ENCODE results near the gene SLC23A2.
"Not testable (repeated sequence)": the region's sequence is repeated elsewhere in the genome, so short reads cannot be mapped to it uniquely, and the experiment has no call there.

The SLC23A2 gene

DNA sequence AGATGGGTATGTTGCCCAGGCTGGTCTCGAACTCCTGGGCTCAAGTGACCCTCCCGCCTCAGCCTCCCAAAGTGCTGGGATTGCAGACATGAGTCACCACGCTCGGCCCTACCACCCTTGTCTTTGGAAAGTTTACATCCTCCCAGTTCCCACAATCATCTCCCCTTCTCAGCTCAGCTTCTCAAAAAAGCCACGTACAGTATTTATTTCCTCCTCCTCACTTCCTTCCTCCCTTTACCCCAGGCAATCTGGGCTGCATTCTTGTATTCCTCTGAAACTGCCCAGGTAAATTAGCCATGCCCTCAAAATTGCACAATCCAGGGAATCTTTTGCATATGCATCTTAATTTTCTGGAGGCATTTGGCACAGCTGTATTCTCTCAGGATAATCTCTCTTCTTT is 7.4 kb upstream of the SLC23A2 start:
- DNase-seq (ENCODE audit: low spot score): no peak

DNA sequence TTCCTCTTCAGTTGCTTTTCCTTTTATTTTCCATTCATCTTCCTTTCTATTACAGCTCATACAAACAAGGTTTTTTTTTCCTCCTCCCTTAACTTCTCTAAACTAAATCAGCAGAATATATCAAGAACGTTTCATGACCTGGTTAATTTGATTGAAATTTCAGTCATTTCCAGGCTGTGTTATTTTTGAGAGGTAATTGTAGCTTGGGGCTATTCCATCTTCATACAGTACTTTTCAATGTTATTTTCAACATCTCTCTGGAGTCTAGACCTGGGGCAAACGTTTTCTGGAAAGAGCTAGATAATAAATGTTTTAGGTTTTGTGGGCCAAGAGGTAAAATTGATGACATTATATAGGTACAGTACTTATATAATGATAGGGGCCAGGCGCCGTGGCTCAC is 4.0 kb upstream of the SLC23A2 start:
- DNase-seq (ENCODE audit: low spot score): no peak

DNA sequence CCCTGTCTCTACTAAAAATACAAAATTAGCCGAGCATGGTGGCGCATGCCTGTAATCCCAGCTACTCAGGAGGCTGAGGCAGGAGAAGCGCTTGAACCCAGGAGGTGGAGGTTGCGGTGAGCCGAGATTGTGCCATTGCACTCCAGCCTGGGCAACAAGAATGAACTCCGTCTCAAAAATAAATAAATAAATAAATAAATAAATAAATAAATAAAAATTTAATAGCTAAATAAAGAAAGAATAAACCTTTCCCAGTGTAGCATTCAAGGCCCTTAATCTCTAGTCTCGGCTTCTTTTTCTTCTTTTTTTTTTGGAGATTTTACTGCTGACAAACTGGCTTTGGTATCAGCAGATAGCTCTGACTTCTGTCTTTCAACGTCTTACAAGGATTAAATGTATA is 3.5 kb upstream of the SLC23A2 start:
- DNase-seq (ENCODE audit: low spot score): not testable (repeated sequence)

DNA sequence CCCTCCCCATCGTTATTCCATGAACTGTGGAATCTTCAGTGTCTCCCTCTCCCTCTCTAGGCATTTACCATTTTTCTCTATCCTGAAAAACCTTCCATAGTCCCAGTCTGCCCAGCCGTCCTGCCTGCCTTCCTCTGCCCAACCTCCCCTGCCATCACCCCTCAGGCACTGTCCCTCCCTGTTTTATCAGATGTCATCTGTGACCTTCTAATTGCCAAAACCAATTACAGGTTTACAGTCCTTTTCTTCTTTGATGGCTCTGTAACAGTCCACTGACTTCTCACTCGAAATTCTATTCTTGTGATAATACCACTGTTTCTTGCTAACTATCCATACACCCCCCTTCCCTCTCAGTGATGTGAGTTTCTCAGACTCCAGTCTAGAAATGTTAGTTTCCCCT is 2.3 kb upstream of the SLC23A2 start:
- no peak for DNase-seq (ENCODE audit: low spot score)

DNA sequence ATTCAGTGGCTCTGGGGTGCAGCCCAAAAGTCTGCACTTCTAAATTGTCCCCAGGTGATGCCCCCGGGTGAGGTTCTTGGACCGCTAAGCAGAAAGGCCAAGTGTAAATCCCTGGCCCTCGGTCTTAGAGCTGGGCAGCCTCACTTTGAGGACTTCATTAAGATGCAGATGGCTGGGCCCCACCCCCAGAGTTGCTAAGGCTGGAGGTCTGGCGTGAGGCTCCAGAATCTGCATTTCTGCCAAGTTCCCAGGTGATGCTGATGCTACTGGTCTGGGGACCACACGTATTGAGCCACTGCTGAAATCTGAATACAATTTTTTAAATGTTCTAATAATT is 735 bp upstream of the SLC23A2 start:
- DNase-seq (ENCODE audit: low spot score): no peak

DNA sequence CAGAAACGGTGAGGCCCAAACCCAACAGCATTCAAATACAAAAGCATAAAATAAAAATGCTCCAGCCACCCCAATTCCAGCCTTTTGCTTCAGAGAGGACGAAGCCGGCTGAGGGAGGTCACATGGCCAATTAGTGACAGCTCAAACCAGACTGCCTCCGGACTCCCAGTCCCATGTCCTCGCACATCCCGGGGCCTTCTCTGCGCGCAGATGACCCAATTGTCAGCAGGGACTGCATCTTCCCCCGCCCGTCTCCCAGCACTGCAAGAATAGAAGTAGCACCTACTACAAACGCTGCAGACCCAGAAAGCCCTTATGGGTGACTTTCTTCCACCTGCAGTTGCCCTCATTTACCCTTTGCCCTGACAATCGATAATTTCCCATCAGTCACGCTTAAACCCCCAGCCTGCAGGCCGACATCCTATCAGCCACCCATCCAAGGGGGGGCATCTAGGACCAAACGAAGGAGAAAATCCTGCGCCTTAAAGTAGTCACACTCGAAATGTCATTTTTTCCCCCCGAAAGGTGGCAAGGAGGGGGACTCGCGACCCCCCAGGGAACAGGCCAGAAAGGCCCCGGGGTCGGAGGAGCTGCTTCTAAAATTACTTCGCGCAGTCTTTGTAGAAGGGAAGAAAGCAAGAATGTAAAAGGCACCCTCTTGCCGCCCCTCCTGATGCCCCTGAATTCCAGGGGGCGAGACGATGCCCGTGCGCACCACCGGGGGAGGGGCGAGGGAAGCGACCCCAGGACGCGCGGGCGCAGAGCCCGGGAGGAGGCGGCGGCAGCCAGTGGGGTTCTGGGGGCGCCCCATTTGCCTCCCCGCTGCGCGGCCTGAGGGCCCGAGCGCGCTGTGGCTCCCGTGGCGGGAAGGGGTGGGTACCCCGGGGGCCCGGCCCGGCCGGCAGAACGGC is 792 bp downstream of the SLC23A2 start:
- peak; percentile 82 for DNase-seq (ENCODE audit: low spot score)

DNA sequence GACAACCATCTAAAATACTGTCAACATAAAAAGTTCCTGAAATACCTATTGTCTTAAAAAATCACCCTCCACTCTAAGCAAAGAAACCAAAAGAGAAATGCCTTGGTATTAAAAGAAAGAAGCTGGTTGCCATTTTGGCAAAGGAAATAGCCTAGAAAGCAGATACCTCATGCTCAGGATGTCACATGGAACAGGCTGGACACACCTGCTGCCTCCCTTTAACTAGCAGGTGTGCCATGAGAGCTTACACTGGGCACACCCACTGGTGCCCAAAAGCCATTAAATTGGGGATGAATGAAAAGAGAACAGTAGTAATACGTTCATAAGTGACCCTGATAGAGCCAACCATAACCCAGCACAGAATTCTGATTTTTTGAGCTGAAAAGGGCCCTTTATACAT is 1.5 kb downstream of the SLC23A2 start:
- DNase-seq (ENCODE audit: low spot score): no peak

DNA sequence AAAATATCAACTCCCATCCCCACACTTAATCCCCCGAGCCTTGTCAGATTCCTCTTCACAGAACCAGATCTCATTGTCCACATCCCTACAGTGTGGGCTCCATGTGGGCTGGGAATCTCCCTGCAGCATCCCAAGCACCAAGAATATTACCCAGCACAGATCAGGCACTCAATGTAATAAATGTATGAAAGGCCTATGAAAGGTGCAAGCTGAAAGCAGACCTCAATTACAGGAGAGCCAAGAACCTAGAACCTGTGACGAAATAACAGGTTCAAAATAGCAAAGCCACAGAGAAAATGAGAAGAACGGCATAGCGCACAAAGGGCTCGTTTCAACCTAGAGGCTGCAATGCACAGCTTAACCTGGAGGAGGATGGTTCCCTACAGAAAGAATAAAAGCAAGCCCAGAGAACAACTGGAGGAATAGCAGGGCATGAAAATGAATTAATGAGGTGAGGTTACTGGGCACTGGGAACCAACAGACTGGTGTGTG is 3.1 kb downstream of the SLC23A2 start:
- DNase-seq (ENCODE audit: low spot score): peak; percentile 30

DNA sequence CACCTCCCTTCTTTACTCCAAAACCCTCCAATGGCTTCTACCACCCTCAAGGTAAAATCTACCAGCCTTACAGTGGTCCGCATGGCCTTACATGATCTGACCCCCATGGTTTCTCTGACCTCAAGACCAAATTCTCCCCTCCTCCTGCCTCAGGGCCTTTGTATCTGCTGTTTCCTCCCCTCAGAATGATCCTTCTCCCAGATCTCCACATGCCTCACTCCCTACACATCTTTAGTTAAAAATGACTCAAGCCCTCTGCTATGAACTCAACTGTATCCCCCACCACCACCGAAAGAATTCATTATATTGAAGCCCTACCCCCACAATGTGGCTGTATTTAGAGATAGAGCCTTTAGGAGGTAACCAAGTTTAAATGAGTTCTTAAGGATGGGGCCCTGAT is 4.1 kb downstream of the SLC23A2 start:
- no peak for DNase-seq (ENCODE audit: low spot score)

DNA sequence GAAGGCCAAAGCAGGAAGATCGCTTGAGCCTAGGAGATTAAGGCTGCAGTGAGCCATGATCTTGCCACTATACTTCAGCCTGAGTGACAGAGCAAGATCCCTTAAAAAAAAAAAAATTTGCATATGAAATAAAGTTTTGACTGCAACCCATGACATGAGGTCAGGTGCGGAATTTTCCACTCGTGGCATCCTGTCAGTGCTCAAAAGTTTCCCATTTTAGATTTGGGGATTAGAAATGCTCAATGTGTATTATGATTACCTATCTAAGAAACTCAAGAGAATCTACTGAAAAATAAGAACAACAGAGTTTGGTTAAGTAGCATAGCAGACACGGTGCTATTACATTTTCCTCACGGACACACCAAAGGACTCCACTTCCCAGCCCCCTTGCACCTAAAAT is 11.7 kb downstream of the SLC23A2 start:
- no peak for DNase-seq (ENCODE audit: low spot score)

DNA sequence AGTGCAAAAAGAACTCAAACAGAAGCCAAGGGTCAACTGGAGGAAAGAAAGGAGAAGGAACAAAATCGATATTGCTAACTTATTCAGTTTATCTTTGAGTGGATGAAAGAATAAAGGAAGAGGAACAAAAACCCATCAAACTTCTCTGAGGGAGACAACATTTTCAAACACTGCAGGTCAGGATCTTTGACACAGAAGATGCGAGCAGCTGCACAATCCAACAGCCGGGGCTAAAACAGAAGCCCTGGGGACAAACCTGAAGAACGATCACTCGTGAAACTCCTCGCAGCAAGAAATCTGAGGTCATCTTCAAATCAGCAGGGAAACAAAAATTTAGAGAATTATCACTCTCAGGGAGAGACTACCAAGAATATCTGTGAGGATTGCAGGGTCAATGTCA is 14.2 kb downstream of the SLC23A2 start:
- DNase-seq (ENCODE audit: low spot score): no peak

DNA sequence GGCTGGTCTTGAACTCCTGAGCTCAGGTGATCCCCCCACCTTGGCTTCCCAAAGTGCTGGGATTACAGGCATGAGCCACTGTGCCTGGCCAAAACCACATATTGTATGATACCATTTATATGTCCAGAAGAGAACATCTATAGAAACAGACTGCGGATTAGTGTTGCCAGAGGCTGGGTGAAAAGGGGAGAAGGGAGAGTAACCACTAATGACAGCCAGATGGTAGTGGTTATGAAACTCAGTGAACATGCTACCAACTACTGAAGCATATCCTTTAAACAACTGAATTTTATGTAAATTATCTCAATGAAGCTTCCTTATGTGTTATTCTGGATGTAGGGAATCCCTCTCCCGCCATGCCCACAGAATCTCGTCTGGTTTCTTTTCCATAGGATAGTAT is 15.7 kb downstream of the SLC23A2 start:
- no peak for DNase-seq (ENCODE audit: low spot score)

DNA sequence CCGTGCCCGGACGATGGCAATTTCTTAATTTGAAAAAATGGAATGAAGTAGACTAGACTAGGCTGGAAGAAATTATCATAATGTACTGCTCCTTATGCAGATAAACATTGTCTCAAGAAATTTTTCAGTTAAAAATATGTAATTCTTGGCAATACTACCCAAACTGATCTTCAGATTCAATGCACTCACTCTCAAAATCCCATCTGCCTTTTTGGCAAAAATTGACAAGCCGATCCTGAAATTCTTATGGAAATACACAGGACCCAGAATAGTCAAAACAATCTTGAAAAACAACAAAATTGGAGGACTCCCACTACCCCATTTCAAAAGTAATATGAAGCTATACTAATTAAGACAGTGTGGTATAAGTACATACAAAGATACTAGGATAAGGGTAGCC is 19.0 kb downstream of the SLC23A2 start:
- DNase-seq (ENCODE audit: low spot score): no peak

DNA sequence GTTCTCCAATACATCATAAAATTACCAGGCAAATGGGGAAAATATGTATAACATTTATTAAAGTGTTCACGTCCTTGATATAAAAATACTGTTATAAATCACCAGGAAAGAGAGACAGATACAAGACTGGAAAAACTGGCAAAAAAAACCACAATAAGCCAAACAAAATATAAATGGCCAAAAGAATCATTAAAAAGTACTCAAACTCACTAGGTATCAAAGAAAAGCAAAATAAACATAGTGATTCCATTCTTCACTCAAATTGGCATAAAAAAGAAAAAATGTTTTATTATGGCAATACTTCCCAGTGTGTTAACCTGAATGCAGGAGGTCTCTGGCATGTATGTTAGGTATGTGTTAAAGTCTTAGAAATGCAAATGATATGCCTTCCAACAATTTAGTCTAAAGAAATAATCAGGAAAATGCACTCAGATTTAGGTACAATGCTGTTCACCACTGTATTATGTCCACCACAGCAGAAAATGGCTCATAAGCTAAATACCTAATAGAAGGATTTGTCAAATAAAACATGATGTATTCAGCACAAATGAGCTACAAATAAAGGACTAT is 21.4 kb downstream of the SLC23A2 start:
- no peak for DNase-seq (ENCODE audit: low spot score)

DNA sequence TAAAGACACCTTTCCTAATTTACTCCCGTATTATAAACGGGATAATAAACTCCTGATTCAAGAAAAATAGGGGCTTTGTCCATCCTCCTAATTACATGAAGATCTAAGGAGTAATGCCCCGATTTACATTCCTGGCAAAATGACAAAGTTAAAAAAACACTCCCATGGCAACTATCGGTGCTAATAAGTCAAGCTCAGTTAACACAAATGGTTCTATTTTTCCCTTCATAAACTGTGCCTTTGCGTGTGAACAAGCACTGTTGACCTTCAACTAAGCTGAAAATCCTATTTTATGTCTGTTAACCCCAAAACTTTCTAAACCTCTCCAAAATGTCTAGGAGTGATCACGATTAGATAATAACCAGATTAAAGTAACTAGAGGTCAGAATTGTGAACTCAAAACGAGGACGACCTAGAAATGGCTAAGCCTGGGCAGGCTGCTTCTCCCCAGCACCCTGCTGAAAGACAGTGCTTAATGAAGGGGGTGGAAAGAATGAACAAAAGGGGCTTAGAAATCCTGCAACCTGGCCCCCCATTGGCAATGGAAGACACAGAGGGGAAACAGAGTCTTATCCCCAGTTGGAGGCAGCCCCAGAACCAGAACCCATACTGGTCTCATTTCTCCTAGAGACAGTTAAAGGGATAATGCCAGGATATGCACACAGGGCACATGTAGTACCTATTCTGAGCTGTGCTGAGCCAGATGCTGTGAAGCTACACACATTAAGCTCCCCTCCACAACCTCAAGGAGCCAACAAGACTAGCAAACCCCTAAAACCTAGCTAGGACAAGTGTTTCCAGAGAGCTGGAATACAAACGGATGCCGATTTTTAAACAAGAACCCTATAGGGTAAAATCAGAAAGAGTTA is 23.0 kb downstream of the SLC23A2 start:
- DNase-seq (ENCODE audit: low spot score): no peak

DNA sequence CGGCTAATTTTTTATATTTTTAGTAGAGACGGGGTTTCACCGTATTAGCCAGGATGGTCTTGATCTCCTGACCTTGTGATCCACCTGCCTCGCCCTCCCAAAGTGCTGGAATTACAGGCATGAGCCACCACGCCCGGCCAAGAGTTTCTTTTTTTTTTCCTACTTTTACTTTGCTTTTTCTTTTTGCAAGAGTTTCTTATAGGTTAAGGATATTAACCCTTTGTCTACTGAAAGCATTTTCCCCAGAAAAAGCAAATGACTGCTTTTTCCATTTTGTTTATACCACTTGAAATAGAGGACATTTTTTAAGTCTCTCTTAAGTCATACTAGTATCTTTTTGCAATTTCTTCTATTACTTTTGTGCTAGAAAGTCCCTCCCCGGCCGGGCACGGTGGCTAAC is 25.3 kb downstream of the SLC23A2 start:
- DNase-seq (ENCODE audit: low spot score): not testable (repeated sequence)

DNA sequence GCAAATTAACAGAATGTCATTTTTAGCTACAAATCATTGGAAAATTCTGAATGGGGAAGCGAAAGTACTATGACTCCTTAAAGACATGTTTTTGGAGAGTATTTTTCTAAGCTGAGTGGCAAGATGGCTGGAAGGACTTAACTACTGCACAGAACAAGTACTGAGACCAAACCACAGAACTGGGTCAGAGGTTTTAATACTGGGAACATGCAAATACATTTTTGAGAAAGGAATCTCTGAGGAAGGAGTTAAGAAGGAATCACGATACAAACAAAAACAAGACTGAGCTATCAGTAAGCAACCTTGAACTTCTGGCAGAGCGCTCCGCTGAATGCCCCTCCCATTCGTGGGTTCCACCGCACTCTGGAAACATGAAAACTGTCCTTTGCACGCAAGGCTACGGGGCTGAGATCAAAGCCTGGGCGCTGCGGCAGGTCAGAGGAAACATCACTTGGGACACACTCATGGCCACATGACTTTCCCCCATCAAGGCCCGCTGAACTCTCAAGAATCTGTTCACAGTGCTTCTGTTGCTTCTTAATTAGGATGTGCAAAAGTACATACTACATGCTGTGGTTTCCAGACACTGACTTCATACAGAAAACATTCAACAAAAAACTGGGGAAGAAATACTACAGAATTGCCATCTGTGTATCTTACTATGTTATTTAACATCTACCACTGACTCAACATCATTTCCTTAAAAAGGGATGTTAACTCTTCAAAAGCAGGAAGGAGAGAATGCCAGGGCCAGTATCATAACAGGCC is 27.8 kb downstream of the SLC23A2 start:
- DNase-seq (ENCODE audit: low spot score): peak; percentile 42

DNA sequence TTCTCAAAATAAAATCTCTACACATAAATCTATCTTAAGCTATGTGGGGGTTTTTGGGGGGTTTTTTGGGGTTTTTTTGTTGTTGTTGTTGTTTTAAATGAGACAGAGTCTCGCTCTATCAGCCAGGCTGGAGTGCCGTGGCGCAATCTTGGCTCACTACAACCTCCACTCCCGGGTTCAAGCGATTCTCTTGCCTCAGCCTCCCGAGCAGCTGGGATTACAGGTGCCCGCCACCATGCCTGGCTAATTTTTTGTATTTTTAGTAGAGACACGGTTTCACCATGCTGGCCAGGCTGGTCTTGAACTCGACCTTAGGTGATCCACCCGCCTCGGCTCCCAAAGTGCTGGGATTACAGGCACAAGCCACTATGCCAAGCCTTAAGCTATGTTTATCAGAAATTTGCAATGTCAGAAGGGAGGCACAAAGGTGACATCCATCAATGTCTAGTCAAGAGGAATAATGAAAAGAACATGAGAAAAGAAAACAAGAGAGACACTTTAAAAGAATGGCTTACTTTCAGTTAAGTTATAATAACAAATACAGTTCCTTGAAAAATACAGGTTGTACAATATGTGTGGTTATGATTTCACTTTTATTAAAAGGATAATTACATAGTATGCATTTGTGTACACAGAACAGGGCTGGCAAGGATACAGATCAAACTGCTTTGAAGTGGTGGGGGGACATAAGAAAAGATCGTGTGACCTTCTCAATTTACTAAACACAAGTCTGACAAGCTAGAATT is 28.6 kb downstream of the SLC23A2 start:
- DNase-seq (ENCODE audit: low spot score): no peak

DNA sequence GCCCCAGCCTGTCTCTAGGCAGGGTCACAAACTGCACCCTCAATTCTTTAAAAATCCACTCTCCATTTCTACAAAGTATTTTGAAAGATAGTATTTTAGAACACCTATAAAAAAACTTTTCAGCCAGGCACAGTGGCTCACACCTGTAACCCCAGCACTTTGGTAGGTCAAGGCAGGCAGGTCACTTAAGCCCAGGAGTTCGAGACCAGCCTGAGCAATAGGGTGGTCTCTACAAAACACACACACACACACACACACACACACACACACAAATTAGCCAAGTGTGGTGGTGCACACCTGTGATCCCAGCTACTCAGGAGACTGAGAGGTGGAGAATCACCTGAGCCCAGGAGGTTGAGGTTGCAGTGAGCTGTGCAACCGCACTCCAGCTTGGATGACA is 30.2 kb downstream of the SLC23A2 start:
- no peak for DNase-seq (ENCODE audit: low spot score)

DNA sequence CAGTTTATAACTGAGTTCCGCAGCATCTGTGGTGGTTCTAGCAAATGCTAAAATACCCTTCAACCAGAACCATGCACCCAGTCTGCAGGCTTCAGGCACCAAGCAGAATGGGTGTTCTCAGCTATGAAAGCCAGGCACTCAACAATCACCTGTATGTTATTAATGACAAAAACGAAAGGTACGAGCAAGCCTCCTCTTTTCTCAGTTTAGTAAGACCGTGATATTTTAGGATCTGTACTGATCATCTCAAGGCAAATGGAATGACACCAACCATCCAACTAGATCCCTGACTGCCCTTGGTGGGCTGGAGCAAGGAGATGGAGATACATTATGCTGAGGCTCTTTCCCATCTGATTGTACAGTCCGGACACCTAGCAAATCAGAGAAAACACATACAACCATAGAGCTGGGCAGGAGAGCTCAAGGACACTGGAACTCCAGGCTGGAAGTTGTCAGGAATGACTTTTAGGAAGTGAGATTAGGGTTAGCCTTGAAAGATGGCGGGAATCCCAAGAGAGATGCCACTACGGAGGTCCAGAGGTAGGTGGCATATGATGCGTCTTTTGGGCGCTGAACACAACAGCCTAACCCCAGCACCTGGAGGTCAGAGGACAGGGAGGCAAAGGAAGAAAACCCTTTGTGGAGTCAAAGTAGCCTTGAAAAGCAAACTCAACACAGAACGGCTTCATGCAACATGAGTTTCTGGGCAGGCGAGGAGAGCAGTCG is 33.4 kb downstream of the SLC23A2 start:
- no peak for DNase-seq (ENCODE audit: low spot score)

All from HuH-7.5 (cell line).